Right ventricle myocardium inferior (tissue), 1 donor: ENCODE measurements around the gene GRB10. TPM values are rescaled to one million over a fixed set of nuclear protein-coding genes. Genes with fewer than 3 reads are reported as not detected.

Experiments
- ATAC-seq: fragments of 200-7000 bp; cut with Tn5 transposase; one replicate; pipeline ENCODE4 v1.9.1; 2020; ENCODE audit warnings: mild to moderate bottlenecking, moderate library complexity
- DNase-seq: peaks from one replicate; pipeline ENCODE4 v3.0.0; 2021; ENCODE audit errors: missing footprints
- intact Hi-C: fragments of 100-400 bp; cut with DNase I; formaldehyde crosslinking; loops from one replicate; pipeline ENCODE4 v1.11.0; 2022
- total RNA-seq: library from RNA; stranded (reverse); fragmentation: NEBNext Ultra II Directional; extraction: Animal tissue kit (Norgen Biotek cat#: 25700); gene quantifications from one replicate; pipeline ENCODE4 v1.2.1, GENCODE V29; 2021
- donor health status: DM: no; HTN: yes; CAD: no; lungs with severe emphysema.

Gene GRB10
- total RNA-seq, 1 donor from 2014 or later = 34.7 TPM

GRCh38 chr7:50641442-50642405, 141.0 kb downstream of the GRB10 start:
- peak; percentile 87 for ATAC-seq
- intact Hi-C loops = no loop called here
- peak; percentile 67 for DNase-seq

GRCh38 chr7:50640779-50641178, 141.9 kb downstream of the GRB10 start:
- intact Hi-C loops = no loop called here
- ATAC-seq (no peak), DNase-seq (no peak)

- DNase-seq (no peak), ATAC-seq (no peak)
- intact Hi-C loops = no loop called here
These were observed 142.4 kb downstream of the GRB10 start for GRCh38 chr7:50640256-50640655.

- ATAC-seq (no peak), DNase-seq (no peak)
- intact Hi-C loops = no loop called here
These were observed 144.7 kb downstream of the GRB10 start for GRCh38 chr7:50637725-50638643.

- ATAC-seq (no peak), DNase-seq (no peak)
- intact Hi-C loops = no loop called here
These were observed 148.3 kb downstream of the GRB10 start for GRCh38 chr7:50634378-50634777.

- DNase-seq = no peak
- intact Hi-C loops = no loop called here
- ATAC-seq = no peak
These were observed 149.3 kb downstream of the GRB10 start for GRCh38 chr7:50633414-50633710.

- intact Hi-C loops = no loop called here
- ATAC-seq (no peak), DNase-seq (no peak)
These were observed 149.9 kb downstream of the GRB10 start for GRCh38 chr7:50632561-50633413.

GRCh38 chr7:50631639-50632038, 151.1 kb downstream of the GRB10 start:
- intact Hi-C loops = no loop called here

GRCh38 chr7:50631100-50631499, 151.6 kb downstream of the GRB10 start:
- DNase-seq (no peak), ATAC-seq (peak; percentile 23)
- intact Hi-C loops = no loop called here

More at GRCh38 chr7:50631639-50632038, 151.1 kb downstream of the GRB10 start:
- DNase-seq (no peak), ATAC-seq (peak; percentile 17)

- ATAC-seq (no peak), DNase-seq (no peak)
- intact Hi-C loops = no loop called here
These were observed 153.3 kb downstream of the GRB10 start for GRCh38 chr7:50629238-50629901.

GRCh38 chr7:50628434-50629084, 154.1 kb downstream of the GRB10 start:
- DNase-seq = no peak
- ATAC-seq = no peak
- intact Hi-C loops = no loop called here

GRCh38 chr7:50627824-50628361, 154.8 kb downstream of the GRB10 start:
- no peak for ATAC-seq
- DNase-seq = no peak
- intact Hi-C loops = no loop called here

- DNase-seq (no peak), ATAC-seq (no peak)
- intact Hi-C loops = no loop called here
These were observed 156.4 kb downstream of the GRB10 start for GRCh38 chr7:50626286-50626685.

- peak; percentile 81 for ATAC-seq
- no peak for DNase-seq
- intact Hi-C loops = no loop called here
These were observed 157.3 kb downstream of the GRB10 start for GRCh38 chr7:50625360-50625759.

- no peak for DNase-seq
- ATAC-seq = peak; percentile 11
- intact Hi-C loops = loop anchor here (5.0 kb wide), 1 partner anchor 454 kb away; no protein-coding TSS in a partner anchor
These were observed 159.9 kb downstream of the GRB10 start for GRCh38 chr7:50622821-50623220.

GRCh38 chr7:50621973-50622490, 160.7 kb downstream of the GRB10 start:
- intact Hi-C loops = loop anchor here (2.0 to 5.0 kb wide), 2 partner anchors 49 to 455 kb away; no protein-coding TSS in a partner anchor
- DNase-seq = no peak
- ATAC-seq = peak; percentile 69

GRCh38 chr7:50621206-50621605, 161.5 kb downstream of the GRB10 start:
- intact Hi-C loops = loop anchor here (2.0 to 5.0 kb wide), 2 partner anchors 50 to 456 kb away; no protein-coding TSS in a partner anchor
- DNase-seq = no peak
- ATAC-seq = no peak
